AG04450 (cell line): Measurements from ENCODE around the gene SNED1. TPM values are rescaled to one million over a fixed set of nuclear protein-coding genes. Genes with fewer than 3 reads are reported as not detected.

Source experiments
- CTCF ChIA-PET: fragments of 300-600, 350-600 bp; formaldehyde crosslinking; extraction: SDS; loops from one replicate; lab custom pipeline; 2022; ENCODE audit warnings: antibody characterized with exemption, inconsistent platforms; lab: Charles Lee
- POLR2A ChIA-PET: fragments of 350-600 bp; formaldehyde crosslinking; extraction: SDS; loops from one replicate; lab custom pipeline; 2021; ENCODE audit warnings: antibody characterized with exemption, inconsistent platforms; lab: Yijun Ruan, JAX
- DNase-seq: peaks from one replicate; pipeline ENCODE4 v3.0.0-alpha.2; 2011; ENCODE audit warnings: low read depth, low spot score
- H3K27ac ChIP-seq: one replicate; pipeline ENCODE4 v1.5.1; 2012; ENCODE audit warnings: low read depth, low read length, control low read depth
- H3K27me3 ChIP-seq: one replicate; pipeline ENCODE4 v1.6.0; 2012; ENCODE audit warnings: low read length; ENCODE audit not compliant: control insufficient read depth, insufficient read depth
- H3K4me3 ChIP-seq: 2 replicates; pipeline ENCODE4 v1.5.1; 2011; ENCODE audit warnings: mild to moderate bottlenecking, low read depth, low read length, control low read depth
- H3K9me3 ChIP-seq: 2 replicates; pipeline ENCODE4 v1.5.1; 2012; ENCODE audit warnings: low read length; ENCODE audit not compliant: control insufficient read depth, insufficient read depth
- CTCF ChIP-seq: IDR thresholded peaks from 2 replicates; pipeline ENCODE4 v1.5.1; 2011; ENCODE audit warnings: low read depth, low read length, control low read depth, inconsistent platforms
- polyA plus RNA-seq: library from polyadenylated mRNA; depleted of rRNA; stranded (reverse); fragments of >200 nt; gene quantifications from 2 replicates; pipeline ENCODE4 v1.2.3, GENCODE V29; 2011

Gene SNED1
- polyA plus RNA-seq, 1 experiment: 1.6 TPM

GRCh38 chr2:241038374-241039180 lies 40.2 kb downstream of the SNED1 start:
- no peaks in the 10 kb centered on the region for H3K27me3 ChIP-seq
- POLR2A ChIA-PET: no interaction called here
- no peak overlapping the region for H3K4me3 ChIP-seq
- TF ChIP-seq CTCF: no peak
- no peak overlapping the region for H3K27ac ChIP-seq
- DNase-seq: no peak
- CTCF ChIA-PET: no interaction called here
- H3K9me3 ChIP-seq: no peaks in the 10 kb centered on the region; the same call in 1 of the 2 replicates

- no peak for DNase-seq
- ChIA-PET CTCF (no interaction called here), POLR2A (no interaction called here)
- H3K27ac ChIP-seq: no peak overlapping the region
- TF ChIP-seq CTCF: no peak
- H3K4me3 ChIP-seq: no peak overlapping the region
- H3K27me3 ChIP-seq: no peaks in the 10 kb centered on the region
- no peaks in the 10 kb centered on the region; the same call in 1 of the 2 replicates for H3K9me3 ChIP-seq
These were observed 41.0 kb downstream of the SNED1 start for GRCh38 chr2:241039416-241039815.

GRCh38 chr2:241040081-241040803 lies 41.8 kb downstream of the SNED1 start:
- no peak overlapping the region for H3K4me3 ChIP-seq
- TF ChIP-seq CTCF: no peak
- H3K27ac ChIP-seq: no peak overlapping the region
- H3K9me3 ChIP-seq: no peaks in the 10 kb centered on the region; the same call in 1 of the 2 replicates
- no peak for DNase-seq
- H3K27me3 ChIP-seq: no peaks in the 10 kb centered on the region
- CTCF ChIA-PET: no interaction called here
- POLR2A ChIA-PET: no interaction called here

GRCh38 chr2:241041589-241042158 lies 43.3 kb downstream of the SNED1 start:
- ChIA-PET CTCF (interaction anchor here (0.6 kb wide), 1 partner anchor 14 kb away, joined by 4 read pairs; no protein-coding TSS in a partner anchor), POLR2A (no interaction called here)
- no peak for DNase-seq
- TF ChIP-seq CTCF: no peak
- H3K9me3 ChIP-seq: no peaks in the 10 kb centered on the region; the same call in 1 of the 2 replicates
- no peak overlapping the region for H3K4me3 ChIP-seq
- no peaks in the 10 kb centered on the region for H3K27me3 ChIP-seq
- no peak overlapping the region for H3K27ac ChIP-seq

GRCh38 chr2:241043581-241043980 lies 45.2 kb downstream of the SNED1 start:
- H3K27me3 ChIP-seq: no peaks in the 10 kb centered on the region
- DNase-seq: no peak
- CTCF ChIA-PET: interaction anchor here (1.1 kb wide), 1 partner anchor 129 kb away, joined by 4 read pairs; no protein-coding TSS in a partner anchor
- TF ChIP-seq CTCF: no peak
- no peak overlapping the region for H3K4me3 ChIP-seq
- no peak overlapping the region for H3K27ac ChIP-seq
- no peaks in the 10 kb centered on the region; the same call in 1 of the 2 replicates for H3K9me3 ChIP-seq
- POLR2A ChIA-PET: no interaction called here
